Kasumi-1 (cell line): Measurements from ENCODE around the gene CDC42BPB.
A peak's percentile ranks its signal among the peaks of the same experiment; 100 is the strongest.
"Not testable (repeated sequence)": the region's sequence is repeated elsewhere in the genome, so short reads cannot be mapped to it uniquely, and the experiment has no call there.

Source experiments
- DNase-seq, 2 experiments: peaks; one replicate each; lab custom pipeline; 2025; lab: John Stamatoyannopoulos, UW

CDC42BPB gene

DNA sequence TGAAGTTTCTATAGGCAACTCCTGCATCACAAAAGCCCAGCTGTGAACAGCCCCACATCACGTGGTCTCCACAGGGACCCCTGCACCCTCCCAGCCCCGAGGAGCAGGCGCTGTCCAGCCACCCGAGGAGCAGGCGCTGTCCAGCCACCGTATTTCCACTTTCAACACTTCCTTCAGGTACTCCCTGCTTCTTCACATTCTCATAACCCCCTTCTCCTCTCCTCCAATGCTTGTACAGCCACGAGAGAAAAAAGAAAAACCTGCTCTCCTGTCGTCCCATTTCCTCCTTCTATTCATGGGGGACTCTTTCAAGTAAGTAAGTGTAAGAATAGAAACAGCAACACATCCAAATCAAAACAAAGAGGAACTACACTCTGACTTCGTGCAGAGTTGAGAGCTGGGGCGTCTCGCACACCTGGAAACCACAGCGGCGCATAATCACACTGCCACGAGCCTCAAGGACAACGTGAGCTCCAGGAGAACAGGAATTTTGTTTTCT, 11.9 kb downstream of the CDC42BPB start:
- DNase-seq = peak in 1 of 2 experiments; percentile 2

DNA sequence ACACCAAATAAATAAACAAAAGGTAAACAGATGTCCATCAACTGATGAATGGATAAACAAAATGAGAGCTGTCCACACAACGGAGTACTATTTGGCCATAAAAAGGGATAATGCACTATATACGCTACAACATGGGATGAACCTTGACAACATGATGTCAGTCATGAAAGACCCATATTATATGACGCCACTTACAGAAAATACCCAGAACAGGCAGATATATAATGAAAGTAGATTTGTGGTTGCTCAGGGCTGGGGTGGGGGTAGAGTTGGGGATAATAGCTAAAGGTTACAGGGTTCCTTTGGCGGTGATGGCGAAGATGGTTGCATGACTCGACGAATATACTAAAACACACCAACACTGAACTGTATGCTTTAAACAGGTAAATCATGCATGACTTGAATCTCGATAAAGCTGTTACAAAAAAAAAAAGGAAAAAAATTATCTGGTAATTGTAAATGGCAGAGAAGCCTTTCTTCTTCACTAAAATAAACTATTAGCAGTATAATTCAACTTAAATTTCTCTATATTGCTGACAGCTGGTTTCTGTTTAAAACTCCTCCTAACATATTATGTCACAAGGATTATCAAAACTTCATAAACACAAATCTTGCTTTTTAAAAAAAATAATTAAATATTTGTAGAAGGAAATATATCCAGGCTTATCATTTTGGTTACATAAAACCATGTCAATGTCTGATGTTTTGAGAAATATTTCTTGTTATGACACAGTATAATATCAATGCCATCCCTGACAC, 13.9 kb downstream of the CDC42BPB start:
- DNase-seq = no peak

DNA sequence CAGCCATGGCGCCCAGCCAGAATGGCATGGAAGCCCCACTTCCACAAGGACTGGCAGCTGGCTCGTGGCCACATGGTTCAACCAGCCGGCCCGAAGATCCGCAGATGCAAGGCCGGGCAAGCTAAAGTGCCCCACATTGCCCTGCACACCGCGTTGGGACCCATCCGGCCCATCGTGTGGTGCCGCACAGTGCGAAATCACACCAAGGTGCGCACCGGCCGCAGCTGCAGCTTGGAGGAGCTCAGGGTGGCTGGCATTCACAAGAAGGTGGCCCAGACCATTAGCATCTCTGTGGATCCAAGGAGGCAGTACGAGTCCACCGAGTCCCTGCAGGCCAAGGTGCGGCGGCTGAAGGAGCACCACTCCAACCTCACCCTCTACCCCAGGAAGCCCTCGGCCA, 15.9 kb downstream of the CDC42BPB start:
- no peak for DNase-seq

DNA sequence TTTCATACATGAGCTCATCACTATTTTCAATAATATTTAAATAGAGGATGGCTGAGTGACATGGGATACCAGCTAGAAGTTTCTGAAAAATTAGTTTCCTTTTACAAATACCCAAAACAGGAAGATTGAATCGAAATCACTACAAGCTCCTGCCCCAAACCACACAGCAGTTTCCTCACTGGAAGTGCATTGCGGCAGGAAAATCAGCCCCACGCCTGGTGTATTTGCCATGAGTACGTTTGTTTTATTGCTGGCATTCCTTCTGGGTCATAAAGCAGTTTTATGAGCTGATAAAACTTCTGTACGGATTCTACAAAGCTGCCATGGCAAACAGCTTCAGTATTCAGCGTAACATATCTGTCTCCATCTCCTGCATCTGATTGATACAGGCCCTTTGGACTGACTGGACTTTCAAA, 23.7 kb downstream of the CDC42BPB start:
- DNase-seq = no peak

DNA sequence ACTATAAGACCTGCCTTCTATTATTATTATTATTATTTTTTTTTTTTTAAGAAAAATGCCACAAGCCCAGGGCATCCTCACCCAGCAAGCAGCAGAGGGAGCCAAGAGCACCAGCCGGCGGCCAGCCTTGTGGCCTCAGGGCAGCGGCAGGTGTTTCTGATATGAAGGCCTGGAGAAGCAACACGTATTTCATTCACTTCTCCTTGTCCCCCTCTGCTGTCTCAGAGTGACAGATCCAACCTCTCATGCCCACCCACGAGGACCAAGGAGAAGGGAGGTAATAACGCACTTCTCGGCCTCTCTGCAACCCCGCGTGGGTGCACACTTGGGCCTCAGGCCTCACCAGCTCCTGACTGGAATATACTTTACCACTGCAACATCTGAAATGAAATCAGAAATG, 25.4 kb downstream of the CDC42BPB start:
- peak in 1 of 2 experiments; percentile 1 for DNase-seq

DNA sequence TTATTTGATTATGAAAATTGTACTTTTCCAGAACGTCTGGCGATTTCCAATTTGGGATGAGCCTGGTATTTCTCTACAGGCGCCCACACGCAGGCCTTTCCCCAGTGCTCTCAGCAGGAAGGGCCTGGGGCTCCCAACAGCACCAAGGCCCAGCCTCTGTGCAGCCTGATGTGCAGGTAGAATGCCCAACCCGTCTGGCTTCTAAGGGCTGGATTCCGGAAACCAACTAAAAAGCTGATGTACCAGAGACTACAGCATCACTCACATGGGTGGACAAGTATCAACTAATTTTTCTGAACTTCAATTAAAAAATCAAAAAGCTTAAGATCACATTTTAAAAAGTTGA, 25.8 kb downstream of the CDC42BPB start:
- DNase-seq = no peak

DNA sequence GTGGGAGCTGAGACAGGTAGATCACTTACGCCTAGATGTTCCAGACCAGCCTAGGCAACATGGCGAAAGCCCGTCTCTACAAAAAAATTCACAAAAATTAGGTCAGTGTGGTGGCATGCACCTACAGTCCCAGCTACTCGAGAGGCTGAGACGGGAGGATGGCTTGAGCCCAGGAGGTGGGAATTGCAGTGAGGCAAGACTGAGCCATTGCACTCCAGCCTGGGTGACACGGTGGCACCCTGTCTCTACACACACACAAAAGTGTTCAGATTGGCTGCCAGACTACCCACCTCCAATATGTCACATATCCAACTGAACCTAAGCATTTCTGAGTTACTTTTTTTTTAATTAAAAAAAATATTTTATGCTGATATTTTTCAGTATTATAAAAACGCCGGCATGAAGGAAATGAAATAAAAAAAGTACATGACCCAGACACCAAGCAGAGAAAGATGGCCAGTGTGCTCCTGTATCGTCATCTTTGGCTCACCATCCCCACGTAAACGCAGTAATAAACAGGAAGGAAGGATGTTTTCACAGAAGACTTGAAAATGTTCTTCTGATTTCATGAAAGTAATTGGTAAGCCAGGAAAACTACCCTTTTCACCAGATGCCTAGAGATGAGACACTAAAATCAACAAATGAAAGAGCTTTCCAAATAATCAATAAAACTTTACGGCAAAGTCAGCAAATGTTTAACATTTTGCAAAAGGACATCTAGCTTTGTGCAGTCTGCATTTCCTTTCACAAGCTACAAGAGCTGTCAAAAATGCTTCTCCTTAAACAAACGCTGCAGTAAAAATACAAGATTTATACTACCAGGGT, 26.4 kb downstream of the CDC42BPB start:
- no peak for DNase-seq

DNA sequence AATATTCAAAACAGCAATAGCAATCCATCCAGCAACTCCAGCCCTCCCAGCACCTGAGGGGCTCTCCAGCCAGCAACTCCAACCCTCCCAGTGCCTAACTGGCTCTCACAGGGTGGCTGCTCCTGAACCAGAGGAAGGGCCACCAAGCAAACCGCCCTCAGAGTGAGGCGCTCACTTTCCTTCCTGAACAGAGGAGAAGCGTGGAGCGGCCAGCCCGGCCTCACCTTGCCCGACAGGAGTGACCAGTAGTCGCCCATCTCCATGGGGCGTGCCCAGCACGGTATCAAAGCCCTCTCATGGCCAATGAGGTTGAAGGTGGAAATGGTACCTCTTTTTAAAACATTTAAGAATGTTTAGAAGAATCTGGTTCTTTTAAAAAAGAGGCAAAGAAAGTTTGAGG, 27.4 kb downstream of the CDC42BPB start:
- no peak for DNase-seq

DNA sequence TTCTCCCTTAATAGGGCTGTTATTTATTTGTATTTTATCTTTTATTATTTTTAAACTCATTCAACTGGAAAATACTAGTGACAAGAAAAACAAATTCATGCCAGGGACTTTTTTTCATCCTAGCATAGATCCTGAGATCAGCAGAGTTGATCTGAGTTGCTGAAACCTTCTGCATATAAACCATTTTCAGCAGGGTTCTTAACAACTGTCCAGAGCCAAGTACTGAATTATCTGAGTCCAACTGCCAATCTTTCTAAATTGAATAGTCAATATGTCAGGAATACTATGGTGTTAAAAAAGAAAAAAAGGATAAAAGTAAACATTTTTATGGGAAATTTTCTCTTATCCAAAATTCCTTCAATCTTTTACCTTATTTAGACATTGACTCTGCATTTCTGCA, 28.6 kb downstream of the CDC42BPB start:
- no peak for DNase-seq

DNA sequence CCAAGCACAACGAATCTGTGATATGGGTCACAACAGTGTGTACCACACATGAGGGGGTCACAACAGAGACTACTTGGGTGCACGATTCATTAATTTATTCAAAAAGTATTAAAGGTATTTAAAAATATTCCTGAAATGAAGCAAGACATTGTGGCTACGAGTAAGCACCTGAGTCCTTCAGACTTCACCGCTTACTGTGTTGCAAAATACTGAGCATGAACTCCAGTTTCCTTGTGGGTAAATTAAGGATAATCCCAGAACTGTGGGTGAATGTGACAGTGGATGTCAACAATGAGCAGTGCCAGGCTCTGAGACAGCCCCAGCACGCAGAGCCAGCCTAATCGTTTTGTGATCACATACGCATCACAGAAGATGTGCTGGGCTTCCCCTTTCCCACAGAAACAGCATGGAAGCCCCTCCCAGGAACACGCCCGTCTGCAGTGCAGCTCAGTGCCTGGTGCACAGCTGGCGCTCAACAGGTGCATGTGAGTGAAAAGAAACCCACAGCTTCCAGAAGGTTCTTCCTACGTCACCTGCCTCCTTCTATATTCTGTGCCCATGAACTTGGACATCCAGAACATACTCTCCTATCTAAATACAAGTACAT, 29.1 kb downstream of the CDC42BPB start:
- peak in 1 of 2 experiments; percentile 13 for DNase-seq

DNA sequence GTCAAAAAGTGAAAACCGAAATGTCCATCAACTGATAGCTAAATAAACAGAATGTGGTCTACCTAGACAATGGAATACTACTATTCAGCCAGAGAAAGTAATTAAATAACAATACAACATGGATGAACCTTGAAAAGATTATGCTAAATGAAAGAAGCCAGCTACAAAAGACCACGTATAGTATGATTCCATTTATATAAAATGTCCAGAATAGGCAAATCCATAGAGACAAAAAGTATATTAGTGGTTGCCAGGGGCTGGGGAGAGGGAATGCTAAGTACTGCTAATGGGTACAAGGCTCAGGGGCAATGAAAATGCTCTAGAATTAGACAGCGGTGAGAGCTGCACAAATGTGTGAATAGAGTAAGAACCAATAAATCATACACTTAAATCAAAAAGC, 29.9 kb downstream of the CDC42BPB start:
- no peak for DNase-seq

DNA sequence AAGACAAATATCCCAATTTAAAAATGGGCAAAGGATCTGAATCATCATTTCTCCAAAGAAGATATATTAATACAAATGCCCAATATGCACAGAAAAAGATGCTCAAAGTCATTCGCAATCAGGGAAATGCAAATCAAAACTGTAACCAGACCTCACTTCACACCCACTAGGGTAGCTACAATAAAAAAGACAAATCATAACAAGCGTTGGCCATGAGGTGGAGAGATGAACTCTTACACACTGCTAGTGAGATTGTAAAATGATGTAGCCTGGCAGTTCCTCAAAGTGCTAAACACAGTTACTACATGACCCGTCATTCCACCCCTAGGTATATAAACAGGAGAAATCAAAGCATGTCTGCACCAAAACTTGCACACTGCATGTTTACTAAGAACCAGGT, 30.4 kb downstream of the CDC42BPB start:
- no peak for DNase-seq

DNA sequence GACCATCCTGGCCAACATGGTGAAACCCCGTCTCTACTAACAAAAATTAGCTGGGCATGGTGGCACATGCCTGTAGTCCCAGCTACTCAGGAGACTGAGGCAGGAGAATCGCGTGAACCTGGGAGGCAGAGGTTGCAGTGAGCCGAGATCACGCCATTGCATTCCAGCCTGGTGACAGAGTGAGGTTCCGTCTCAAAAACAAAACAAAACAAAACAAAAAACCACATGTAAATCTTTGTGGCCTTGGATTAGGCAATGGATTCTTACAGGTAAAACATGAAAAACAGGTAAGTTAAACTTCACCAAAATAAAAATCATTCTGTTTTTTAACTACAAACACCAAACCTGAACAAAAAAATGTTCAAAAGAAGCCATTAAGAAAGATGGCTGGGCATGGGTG, 31.2 kb downstream of the CDC42BPB start:
- not testable (repeated sequence) for DNase-seq

DNA sequence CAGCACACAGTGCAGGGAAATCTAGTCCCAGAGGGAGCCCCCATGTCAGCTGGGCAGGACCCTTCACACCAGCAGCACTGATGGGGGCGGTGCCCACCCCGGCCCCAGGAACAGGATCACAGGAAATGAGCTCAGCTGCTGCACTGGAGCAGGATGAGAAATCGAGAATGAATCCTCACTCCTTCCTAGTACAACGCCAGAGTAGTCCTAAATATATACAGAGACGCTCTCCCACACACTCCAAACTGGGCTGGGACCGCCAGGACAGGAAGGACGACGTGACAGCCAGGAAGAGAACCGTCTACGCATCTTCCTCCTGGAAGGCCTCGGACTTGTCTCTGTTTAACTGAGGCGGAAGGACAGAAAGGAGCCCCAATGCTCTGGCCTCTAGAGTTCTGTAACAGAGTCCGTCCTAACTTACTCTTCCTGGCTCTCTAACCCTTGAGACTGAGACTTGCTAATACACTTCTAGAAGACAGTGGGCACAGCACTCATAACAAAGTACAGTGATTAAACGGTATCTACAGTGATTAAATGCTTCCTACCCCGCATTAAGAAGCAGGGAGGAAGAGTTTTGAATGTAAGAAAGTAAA, 33.4 kb downstream of the CDC42BPB start:
- peak; percentile 38 to 47 for DNase-seq

DNA sequence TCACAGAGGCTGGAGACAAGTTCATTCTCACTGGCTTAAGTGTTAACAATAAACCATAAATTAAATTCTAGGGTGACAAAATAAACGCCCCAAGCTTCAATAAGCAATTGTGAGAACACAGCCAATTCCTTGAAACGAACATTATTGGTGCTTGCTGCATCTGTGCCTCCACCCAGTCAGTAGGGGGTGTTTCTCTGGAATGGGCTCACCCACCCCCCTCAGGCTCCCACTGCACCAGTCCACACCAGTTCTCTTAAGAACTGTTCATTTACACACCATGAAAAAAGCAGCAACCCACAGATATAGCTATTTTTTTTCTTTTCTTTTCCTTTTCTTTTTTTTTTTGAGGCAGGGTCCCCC, 34.7 kb downstream of the CDC42BPB start:
- no peak for DNase-seq

DNA sequence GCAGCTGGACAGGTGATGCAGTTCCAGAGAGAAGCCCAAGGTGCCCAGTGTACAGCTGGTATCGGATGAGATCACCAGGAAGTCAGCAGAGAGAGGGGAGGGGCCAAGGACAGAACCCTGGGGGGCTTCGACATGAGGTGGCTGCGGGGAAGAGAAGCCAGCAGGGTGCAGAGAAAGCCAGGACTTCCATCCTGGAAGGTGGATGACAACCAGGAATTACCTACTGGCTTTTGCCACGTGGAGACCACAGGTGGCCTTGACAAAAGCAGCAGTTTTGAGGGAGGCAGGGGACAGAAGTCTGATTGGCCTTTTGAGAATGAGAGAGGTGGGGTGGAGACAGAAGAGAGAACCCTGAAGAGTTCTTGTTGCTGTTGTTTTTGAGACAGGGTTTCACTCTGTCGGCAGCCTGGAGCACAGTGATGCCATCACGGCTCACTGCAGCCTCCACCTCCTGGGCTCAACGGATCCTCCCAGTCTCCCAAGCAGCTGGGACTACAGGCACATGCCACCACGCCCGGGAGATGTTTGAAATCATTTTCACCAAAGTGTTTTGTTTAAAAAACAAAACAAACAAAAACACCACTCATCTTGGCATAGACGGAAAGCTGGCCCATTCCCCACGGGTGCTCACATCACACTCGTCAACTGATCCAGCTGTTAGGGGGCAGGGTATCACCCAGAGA, 35.2 kb downstream of the CDC42BPB start:
- no peak for DNase-seq

DNA sequence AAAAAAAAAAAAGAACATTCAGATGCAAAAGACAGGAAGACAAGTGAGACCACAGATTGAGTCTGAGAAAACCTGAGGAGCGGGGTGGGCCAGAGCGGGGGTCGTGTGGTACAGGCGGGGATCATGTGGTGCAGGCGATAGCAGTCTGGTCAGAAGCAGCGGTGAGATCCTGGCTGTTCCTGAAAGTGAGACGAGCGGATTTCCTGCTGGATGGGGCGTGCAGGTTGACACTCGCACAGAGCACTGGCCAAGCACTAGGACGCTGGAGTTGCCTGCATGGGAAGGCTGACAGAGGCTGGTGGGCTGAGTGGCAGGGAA, 35.7 kb downstream of the CDC42BPB start:
- DNase-seq = no peak

DNA sequence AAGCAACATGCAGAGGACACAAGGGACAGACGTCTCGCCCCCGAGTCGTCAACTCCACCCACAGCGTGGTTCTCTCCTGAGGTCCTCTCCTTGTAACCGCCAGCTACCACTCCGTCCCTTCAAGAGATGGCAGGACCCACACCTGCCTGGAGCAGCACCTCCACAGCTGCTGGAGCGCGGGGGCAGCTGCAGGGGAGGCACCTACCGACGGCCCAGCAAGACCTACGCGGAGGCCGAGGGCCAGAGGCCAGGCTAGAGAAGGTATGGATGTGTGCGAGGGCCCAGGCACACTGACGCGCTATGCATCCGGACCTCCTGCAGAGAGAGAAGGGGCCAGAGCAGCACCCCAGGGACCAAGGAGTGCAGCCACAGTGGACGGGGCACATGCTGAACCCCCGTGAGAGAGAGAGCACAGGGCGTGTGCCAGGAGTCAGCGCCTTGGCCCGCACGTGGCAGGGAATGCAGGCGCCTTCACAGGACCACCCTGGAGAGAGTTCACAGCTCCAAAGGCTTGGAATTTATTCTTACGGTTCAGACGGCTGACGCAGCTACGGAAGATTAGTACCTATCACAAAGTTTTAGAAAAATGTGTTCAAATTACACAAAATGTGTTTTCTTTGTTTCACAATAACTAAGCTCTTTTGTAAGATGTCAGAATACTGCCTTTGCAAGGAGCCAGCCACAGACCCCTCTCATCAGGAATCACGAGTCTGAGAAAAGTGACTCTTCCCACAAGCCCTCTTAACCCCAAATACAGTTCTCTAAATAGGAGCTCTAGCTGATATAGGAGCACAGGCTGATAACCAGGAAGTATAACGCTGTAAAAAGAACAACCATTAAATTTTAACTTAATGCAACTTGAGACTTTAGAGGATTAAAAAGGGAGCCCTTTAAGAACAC, 36.8 kb downstream of the CDC42BPB start:
- DNase-seq = no peak

DNA sequence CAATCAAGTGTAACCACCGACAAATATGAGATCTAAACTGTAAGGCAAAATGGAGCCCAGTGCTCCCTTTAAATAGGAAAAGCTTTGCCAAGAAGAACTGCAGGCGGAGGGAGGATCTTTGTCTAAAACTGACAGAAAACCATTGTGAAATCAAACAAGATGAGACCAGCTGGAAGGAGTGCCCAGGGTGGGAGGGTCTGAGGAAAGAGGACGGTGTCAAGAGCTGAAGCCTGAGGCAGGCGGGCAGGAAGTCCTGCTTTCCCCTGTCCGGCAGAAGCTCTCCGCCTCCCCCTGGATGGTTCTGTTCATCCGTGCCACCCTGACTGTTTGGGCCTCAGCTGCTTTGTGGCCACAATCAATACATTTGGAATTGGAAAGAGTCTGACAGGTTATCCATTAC, 37.5 kb downstream of the CDC42BPB start:
- DNase-seq = no peak

DNA sequence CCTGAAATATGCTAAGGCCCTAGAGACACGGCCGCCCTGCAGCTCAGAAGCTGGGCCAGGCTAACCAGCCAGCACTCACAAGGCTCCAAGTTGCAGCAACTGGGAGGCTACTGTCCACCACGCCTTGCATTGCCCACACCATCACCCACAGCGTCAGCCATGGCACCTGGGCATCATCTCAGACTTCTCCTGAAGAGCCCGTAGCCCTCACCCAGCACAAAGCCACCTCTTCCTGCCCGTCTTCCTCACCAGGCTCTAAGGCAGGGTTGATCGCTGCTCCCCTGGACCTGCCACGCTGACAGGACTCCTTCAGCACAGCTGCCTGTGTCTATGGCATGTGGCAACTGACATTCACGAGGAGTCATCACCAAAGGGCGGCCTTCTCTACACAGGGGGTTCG, 38.1 kb downstream of the CDC42BPB start:
- DNase-seq = no peak

DNA sequence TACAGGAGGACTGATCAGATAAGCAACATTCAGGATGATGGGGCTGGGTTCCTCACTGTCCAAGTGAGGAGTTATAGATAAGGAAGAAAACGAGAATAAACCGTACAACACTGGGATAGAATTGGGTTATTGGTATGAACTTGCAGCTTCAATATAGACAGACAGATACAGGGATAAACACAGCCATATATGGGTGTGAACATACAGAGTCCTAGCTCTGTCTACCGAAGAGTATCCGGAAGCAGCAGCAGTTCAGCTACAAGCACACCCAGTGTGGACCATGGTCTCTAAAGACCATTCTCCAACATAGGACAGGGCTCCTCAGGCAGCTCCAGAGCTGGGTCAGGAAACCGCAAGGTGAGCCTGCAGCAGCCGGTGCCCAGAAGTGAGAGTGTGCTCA, 40.8 kb downstream of the CDC42BPB start:
- no peak for DNase-seq
